Measurements from ENCODE around the gene IQGAP2. TPM values are rescaled to one million over a fixed set of nuclear protein-coding genes. Genes with fewer than 3 reads are reported as not detected.

IQGAP2 gene
- total and polyA plus RNA-seq, 9 of the 15 experiments (the other 6 are each of a cell fraction or from before 2014, with no cell fraction given), result 8.7 to 23.2 (median 17.4) TPM

DNA sequence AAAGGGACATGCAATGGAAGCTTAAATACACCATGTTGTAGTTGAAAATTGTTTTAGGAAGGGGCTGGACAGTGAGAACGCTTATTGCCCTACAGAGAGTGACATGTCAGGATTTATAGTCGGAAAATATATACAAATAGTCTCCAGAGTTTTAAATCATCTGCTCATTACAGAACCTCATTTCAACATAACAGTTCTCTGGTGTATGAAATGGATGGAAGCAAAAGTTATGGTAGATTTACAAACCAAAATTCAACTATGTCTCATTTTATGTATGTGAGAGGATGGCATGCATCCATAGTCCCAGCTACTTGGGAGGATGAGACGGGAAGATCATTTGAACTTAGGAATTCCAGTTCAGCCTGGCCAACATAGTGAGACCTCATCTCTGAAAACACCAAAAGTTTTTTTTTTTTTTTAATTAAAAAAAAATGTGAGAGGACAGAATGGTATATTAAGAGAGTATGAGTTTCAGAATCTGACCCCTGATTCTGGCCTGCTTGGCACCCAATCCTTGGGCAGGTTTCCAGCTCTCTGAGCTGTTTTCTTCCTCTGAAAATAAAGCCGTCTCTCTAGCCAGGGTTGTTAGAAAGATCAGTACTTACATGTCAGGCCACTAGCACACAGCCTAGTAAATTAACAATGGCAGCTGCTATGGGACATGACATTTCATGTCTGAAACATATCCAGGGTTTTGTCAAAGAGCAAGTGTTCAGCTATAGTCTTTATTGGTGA is 40.1 kb downstream of the IQGAP2 start:
- CTCF ChIA-PET (ENCODE audit: low intra/inter-chr PET ratio), result no interaction called here
- H3K36me3 ChIP-seq (ENCODE audit: control insufficient read depth, insufficient read depth, low read length), result no peaks in the 10 kb centered on the region
- H3K9me3 ChIP-seq (replicated peaks; ENCODE audit: control insufficient read depth, insufficient read depth, low read depth, low read length), result no peaks in the 10 kb centered on the region
- intact Hi-C loops (cut with micrococcal nuclease), result no loop called here
- FAIRE-seq (no peak), DNase-seq (ENCODE audit: extremely low read depth in 1 of 4, low spot score in 3 of 4) (no peak), ATAC-seq (no peak)
- no TSS peak for BruUV-seq (replicated peaks)
- no peak overlapping the region for H3K4me2 ChIP-seq (ENCODE audit: insufficient read depth, low read length)
- H4K20me1 ChIP-seq (replicated peaks; ENCODE audit: control insufficient read depth, insufficient read depth, low read length), result 0 out of 2 replicates have a peak, but pooled peaks cover 5% of the 10 kb centered on the region
- 0 out of 3 replicates have a peak, but pooled peaks cover 3% of the 10 kb centered on the region for H3K79me2 ChIP-seq (ENCODE audit: control insufficient read depth, insufficient read depth, low read length)
- no peak overlapping the region for H3K9ac ChIP-seq (ENCODE audit: insufficient read depth in 1 of 2, low read depth in 2 of 2, low read length in 2 of 2)
- H3K4me3 ChIP-seq, result no peak overlapping the region
- H3K27me3 ChIP-seq (ENCODE audit: control insufficient read depth in 2 of 2, insufficient read depth in 2 of 2, low read length in 2 of 2), result no peaks in the 10 kb centered on the region
- POLR2A ChIA-PET, result interaction anchor here (0.7 to 1.2 kb wide), 3 partner anchors 11 to 20 kb away, joined by 3 to 4 read pairs (median 4); no protein-coding TSS in a partner anchor
- H3K27ac ChIP-seq (ENCODE audit: extremely low read depth, low read depth, low read length), result no peak overlapping the region
- no peaks in the 10 kb centered on the region for H3K4me1 ChIP-seq (replicated peaks in 1 of 2; ENCODE audit: control insufficient read depth in 2 of 2, insufficient read depth in 2 of 2, low read length in 2 of 2)
- no peak overlapping the region for H2AFZ ChIP-seq (ENCODE audit: low read depth, low read length)
- WGBS (ENCODE audit: insufficient coverage, low coverage, missing lambda C conversion rate), result 45% methylated on average over 4 of the region's 4 CpGs
- no peaks in the 10 kb centered on the region for H3K9me1 ChIP-seq (ENCODE audit: control insufficient read depth, insufficient read depth, low read length)
- in situ Hi-C loops (cut with MboI), result no loop called here
- peak; percentile 47 for TF ChIP-seq MEIS2 (IDR thresholded peaks at IDR 0.05; ENCODE audit: partially characterized antibody)
- no peak for TF ChIP-seq PHF20 (IDR thresholded peaks at IDR 0.05; ENCODE audit: partially characterized antibody)
- TF ChIP-seq DACH1 (IDR thresholded peaks at IDR 0.05; ENCODE audit: partially characterized antibody), result no peak
- TF ChIP-seq ZNF354B (CRISPR knock-in tag; IDR thresholded peaks at IDR 0.05), result no peak
- TF ChIP-seq, protein P1, sequence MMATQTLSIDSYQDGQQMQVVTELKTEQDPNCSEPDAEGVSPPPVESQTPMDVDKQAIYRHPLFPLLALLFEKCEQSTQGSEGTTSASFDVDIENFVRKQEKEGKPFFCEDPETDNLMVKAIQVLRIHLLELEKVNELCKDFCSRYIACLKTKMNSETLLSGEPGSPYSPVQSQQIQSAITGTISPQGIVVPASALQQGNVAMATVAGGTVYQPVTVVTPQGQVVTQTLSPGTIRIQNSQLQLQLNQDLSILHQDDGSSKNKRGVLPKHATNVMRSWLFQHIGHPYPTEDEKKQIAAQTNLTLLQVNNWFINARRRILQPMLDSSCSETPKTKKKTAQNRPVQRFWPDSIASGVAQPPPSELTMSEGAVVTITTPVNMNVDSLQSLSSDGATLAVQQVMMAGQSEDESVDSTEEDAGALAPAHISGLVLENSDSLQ (IDR thresholded peaks at IDR 0.05), result peak; percentile 23; the same call in 1 of the 2 replicates
- TF ChIP-seq PCBP1 (IDR thresholded peaks at IDR 0.05; ENCODE audit: low read depth, low read length, poor library complexity, severe bottlenecking), result no peak
- TF ChIP-seq POLR2G (IDR thresholded peaks at IDR 0.05; ENCODE audit: low read depth, low read length), result no peak
- TF ChIP-seq, protein P2, sequence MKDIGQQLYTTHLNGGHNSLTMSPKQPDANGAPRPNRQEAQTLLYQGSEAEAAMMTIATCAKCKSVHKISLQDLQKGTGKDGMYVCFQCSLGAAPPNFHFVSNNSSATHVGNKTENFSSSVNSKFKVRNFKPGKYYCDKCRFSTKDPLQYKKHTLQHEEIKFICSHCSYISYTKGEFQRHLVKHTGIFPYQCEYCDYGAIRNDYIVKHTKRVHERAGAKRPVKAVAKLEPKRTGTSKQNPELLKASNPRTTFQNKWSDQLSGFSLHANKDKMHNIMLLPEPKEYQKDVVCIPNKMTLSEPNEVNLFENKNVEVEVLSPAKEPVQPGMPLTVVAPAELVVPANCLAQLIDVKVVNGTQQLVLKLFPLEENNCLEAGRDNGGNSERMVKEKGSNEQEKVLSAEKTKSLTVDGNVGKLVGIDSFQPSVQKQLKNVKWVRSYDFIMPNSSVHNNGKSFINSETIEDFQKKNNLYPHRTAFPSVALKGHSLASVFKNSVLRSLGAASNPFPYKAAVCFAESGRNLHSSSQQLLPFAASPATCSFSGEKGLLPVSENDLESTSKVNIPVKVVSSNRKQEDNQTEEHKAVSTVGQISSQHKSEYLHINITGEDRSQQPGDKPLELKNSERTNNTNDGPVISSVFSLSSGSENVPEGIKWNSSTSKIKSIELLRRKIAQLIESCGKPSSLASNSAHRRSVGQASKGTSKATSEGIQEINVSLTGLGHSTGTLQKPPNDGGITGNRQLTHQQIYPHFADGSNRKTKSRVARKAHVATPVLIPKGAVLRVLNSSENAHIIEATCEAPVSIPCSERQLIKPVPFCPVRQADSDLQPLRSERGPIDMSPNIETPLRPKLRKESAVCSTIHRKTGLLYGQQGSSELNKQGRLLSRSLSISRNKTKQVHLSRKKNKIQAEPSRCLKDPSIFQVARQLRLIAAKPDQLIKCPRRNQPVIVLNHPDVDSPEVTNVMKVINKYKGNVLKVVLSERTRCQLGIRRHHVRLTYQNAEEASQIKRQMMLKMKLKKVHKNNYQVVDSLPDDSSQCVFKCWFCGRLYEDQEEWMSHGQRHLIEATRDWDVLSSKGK (CRISPR knock-in tag; IDR thresholded peaks at IDR 0.05), result no peak
- TF ChIP-seq MED1 (CRISPR knock-in tag; IDR thresholded peaks at IDR 0.05; ENCODE audit: borderline replicate concordance), result no peak
- TF ChIP-seq, protein P3, sequence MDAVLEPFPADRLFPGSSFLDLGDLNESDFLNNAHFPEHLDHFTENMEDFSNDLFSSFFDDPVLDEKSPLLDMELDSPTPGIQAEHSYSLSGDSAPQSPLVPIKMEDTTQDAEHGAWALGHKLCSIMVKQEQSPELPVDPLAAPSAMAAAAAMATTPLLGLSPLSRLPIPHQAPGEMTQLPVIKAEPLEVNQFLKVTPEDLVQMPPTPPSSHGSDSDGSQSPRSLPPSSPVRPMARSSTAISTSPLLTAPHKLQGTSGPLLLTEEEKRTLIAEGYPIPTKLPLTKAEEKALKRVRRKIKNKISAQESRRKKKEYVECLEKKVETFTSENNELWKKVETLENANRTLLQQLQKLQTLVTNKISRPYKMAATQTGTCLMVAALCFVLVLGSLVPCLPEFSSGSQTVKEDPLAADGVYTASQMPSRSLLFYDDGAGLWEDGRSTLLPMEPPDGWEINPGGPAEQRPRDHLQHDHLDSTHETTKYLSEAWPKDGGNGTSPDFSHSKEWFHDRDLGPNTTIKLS (IDR thresholded peaks at IDR 0.05; ENCODE audit: borderline replicate concordance, low read depth), result no peak
- TF ChIP-seq, protein P4, sequence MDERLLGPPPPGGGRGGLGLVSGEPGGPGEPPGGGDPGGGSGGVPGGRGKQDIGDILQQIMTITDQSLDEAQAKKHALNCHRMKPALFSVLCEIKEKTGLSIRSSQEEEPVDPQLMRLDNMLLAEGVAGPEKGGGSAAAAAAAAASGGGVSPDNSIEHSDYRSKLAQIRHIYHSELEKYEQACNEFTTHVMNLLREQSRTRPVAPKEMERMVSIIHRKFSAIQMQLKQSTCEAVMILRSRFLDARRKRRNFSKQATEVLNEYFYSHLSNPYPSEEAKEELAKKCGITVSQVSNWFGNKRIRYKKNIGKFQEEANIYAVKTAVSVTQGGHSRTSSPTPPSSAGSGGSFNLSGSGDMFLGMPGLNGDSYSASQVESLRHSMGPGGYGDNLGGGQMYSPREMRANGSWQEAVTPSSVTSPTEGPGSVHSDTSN (CRISPR knock-in tag; IDR thresholded peaks at IDR 0.05; ENCODE audit: low read depth), result no peak
- TF ChIP-seq, protein P4 (tag; conservative IDR thresholded peaks at IDR 0.05; ENCODE audit: low read depth), result peak; percentile 47
- no peak for TF ChIP-seq GABPA (tag; conservative IDR thresholded peaks at IDR 0.05; ENCODE audit: low read depth)
